Skeletal muscle tissue (tissue), 4 donors: ENCODE measurements around the gene TSPAN32. TPM values are rescaled to one million over a fixed set of nuclear protein-coding genes. Genes with fewer than 3 reads are reported as not detected.

ENCODE experiments used
- H3K27ac ChIP-seq: one replicate; pipeline ENCODE4 v1.7.0; 2013; ENCODE audit warnings: mild to moderate bottlenecking, low read depth, low read length, inconsistent platforms
- H3K27me3 ChIP-seq, 3 donors: one replicate each; pipeline ENCODE4 v1.7.0; 2013; ENCODE audit warnings: low read length in 3 of 3; ENCODE audit not compliant: control insufficient read depth in 3 of 3, insufficient read depth in 3 of 3
- H3K36me3 ChIP-seq, 3 donors: one replicate each; pipeline ENCODE4 v1.7.0; 2013; ENCODE audit warnings: low read length in 3 of 3; ENCODE audit not compliant: control insufficient read depth in 3 of 3, insufficient read depth in 3 of 3
- H3K4me1 ChIP-seq, 3 donors: one replicate each; pipeline ENCODE4 v1.7.0; 2013; ENCODE audit warnings: low read length in 3 of 3, mild to moderate bottlenecking in 3 of 3; ENCODE audit not compliant: control insufficient read depth in 3 of 3, insufficient read depth in 3 of 3
- H3K4me3 ChIP-seq, 3 donors: one replicate each; pipeline ENCODE4 v1.7.0; 2013; ENCODE audit warnings: low read length in 3 of 3
- H3K9ac ChIP-seq, 3 donors: one replicate each; pipeline ENCODE4 v1.7.0; 2013; ENCODE audit warnings: low read length in 3 of 3, mild to moderate bottlenecking in 3 of 3, moderate library complexity in 2 of 3, low read depth in 1 of 3
- H3K9me3 ChIP-seq, 3 donors: one replicate each; pipeline ENCODE4 v1.7.0; 2013; ENCODE audit warnings: low read length in 3 of 3; ENCODE audit not compliant: control insufficient read depth in 3 of 3
- total RNA-seq: library from RNA; depleted of rRNA; stranded (reverse); fragments of >200 nt; gene quantifications from one replicate; pipeline ENCODE4 v1.2.3, GENCODE V29; 2014
- donor health status: Osteomylitis.

Gene TSPAN32
- total RNA-seq, 1 donor from 2014 or later = 2.1 TPM

DNA sequence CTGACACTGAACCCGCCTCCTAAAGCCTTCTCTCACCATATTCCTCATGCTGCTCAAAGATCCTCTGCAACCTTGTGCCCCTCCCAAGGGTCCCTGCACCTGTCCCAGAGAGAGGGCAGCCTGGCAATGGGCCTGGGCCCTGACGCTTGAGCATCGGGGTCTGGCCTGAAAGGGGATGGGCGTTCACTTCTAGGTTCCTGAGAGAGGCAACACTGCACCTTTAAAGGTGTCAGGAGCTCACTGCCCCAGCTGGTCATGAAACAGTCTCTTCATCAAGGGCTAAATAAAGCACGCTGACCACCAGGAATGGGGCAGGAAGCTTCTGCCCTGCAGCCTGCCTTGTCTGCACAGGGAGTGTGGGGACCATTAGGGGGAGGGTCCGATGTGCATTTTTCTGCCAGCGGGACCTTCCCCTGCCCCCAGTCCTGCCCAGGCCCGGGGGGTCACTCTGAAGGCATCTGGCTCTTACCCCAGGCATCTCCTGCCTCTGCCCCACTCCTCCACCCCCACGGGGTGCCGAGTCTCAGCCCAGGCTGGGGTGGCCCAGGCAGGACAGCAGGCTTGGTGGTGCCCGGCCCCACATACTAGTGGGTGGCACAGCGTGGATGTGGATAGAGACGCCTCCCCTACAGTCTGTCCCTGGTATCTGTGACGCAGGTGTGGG lies 3.5 kb upstream of the TSPAN32 start:
- Histone ChIP-seq H3K27ac (no peak overlapping the region), H3K4me1 (peaks cover 0 to 5% (median 0%) of the 10 kb centered on the region in 3 donors), H3K9me3 (no peaks in the 10 kb centered on the region), H3K9ac (no peak overlapping the region), H3K4me3 (no peak overlapping the region), H3K36me3 (no peaks in the 10 kb centered on the region), H3K27me3 (peaks cover 0 to 15% (median 9%) of the 10 kb centered on the region in 3 donors)

GRCh38 chr11:2298795-2299761 lies 2.7 kb upstream of the TSPAN32 start:
- no peak overlapping the region for H3K27ac ChIP-seq
- H3K27me3 ChIP-seq = peaks cover 0 to 15% (median 7%) of the 10 kb centered on the region in 3 donors
- no peak overlapping the region for H3K4me3 ChIP-seq
- H3K9ac ChIP-seq = no peak overlapping the region
- H3K4me1 ChIP-seq = peaks cover 0 to 5% (median 0%) of the 10 kb centered on the region in 3 donors
- H3K36me3 ChIP-seq = no peaks in the 10 kb centered on the region
- no peaks in the 10 kb centered on the region for H3K9me3 ChIP-seq

- Histone ChIP-seq H3K9me3 (no peaks in the 10 kb centered on the region), H3K27ac (no peak overlapping the region), H3K27me3 (peaks cover 0 to 15% (median 7%) of the 10 kb centered on the region in 3 donors), H3K9ac (no peak overlapping the region), H3K4me1 (peaks cover 0 to 5% (median 0%) of the 10 kb centered on the region in 3 donors), H3K4me3 (no peak overlapping the region), H3K36me3 (no peaks in the 10 kb centered on the region)
These were observed 2.0 kb upstream of the TSPAN32 start for GRCh38 chr11:2299773-2300172.

DNA sequence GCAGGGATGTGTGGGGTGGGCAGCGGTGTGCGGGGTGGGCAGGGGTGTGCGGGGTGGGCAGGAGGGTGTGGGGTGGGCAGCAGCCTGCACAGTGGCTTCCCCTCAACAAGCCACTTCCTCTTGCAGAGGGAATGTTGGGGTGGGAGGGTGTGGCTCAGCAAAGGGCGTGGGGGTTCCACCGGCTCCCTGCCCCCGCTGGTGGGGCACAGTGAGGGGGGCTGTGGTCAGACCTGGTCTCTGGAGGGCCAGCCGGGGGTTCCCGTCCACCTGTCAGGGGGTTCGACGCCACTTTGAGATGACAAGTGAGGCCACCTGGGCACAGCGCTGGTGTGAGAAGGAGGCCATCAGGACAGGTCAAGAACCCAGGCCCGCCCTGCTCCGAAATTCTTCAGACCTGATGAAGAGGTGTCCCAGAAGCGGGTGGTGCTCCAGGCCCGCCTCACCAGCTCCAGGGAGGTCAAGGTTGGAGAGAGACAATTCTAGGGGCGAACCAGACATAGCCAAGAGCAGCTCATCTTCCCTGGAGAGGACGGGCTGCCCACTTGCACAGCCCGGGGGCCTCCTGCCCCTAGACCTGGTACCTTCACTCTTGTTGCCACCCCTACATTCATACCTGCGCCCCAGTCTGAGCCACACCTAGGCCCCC lies 1.4 kb upstream of the TSPAN32 start:
- Histone ChIP-seq H3K27me3 (peaks cover 0 to 15% (median 7%) of the 10 kb centered on the region in 3 donors), H3K4me3 (no peak overlapping the region), H3K4me1 (peaks cover 2 to 6% (median 4%) of the 10 kb centered on the region in 3 donors), H3K9me3 (no peaks in the 10 kb centered on the region), H3K27ac (no peak overlapping the region), H3K36me3 (no peaks in the 10 kb centered on the region), H3K9ac (no peak overlapping the region)

- H3K27ac ChIP-seq = no peak overlapping the region
- H3K4me3 ChIP-seq = no peak overlapping the region
- peaks cover 9 to 13% (median 11%) of the 10 kb centered on the region in 3 donors for H3K4me1 ChIP-seq
- H3K9me3 ChIP-seq = no peaks in the 10 kb centered on the region
- H3K27me3 ChIP-seq = peaks cover 0 to 15% (median 7%) of the 10 kb centered on the region in 3 donors
- no peak overlapping the region for H3K9ac ChIP-seq
- no peaks in the 10 kb centered on the region for H3K36me3 ChIP-seq
These were observed 730 bp upstream of the TSPAN32 start for GRCh38 chr11:2300936-2301630.

GRCh38 chr11:2302306-2302895 lies 588 bp downstream of the TSPAN32 start:
- H3K9ac ChIP-seq = no peak overlapping the region
- no peaks in the 10 kb centered on the region for H3K36me3 ChIP-seq
- no peaks in the 10 kb centered on the region for H3K9me3 ChIP-seq
- H3K27me3 ChIP-seq = peaks cover 0 to 7% (median 5%) of the 10 kb centered on the region in 3 donors
- no peak overlapping the region for H3K27ac ChIP-seq
- H3K4me3 ChIP-seq = no peak overlapping the region
- peaks cover 14 to 19% (median 18%) of the 10 kb centered on the region in 3 donors for H3K4me1 ChIP-seq

GRCh38 chr11:2302896-2303626 lies 1.2 kb downstream of the TSPAN32 start:
- peaks cover 14 to 20% (median 20%) of the 10 kb centered on the region in 3 donors for H3K4me1 ChIP-seq
- H3K9ac ChIP-seq = peak overlapping the region in 1 of 3 donors; percentile 8

DNA sequence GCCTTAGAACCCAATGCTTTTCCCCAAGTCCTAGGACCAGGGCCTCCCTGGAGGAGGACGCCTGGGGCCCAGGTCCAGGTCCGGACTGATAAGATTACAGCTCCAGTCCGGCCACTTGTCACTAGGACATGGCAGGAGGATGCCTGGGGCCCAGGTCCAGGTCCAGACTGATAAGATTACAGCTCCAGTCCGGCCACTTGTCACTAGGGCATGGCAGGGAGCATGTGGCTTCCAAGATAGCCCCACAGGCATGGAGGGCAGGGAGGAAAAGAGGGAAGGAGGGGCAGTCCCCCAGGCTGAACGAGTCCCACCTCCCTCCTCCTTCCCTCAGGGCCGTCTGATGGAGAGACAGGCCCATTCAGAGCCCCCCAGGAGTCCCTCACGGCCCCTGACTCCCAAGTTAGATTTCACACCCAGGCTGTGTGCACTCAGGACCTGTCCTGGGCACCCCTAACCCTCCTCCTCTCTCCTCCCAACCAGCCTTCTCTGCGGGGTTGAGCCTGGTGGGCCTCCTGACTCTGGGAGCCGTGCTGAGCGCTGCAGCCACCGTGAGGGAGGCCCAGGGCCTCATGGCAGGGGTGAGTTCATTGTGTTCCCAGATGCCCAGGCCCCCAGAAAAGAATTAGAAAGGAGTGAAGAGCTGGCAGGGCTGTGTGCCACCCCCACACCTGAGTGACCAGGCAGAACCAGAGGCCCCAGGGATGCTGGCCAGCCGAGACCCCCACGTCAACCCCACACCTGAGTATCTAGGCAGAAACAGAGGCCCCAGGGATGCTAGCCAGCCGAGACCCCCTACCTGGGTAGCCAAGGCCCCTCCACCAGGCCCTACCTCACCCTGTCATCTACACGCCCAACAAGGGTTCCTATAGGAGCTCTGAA lies 2.1 kb downstream of the TSPAN32 start:
- no peaks in the 10 kb centered on the region for H3K36me3 ChIP-seq

More at GRCh38 chr11:2302896-2303626, 1.2 kb downstream of the TSPAN32 start:
- no peaks in the 10 kb centered on the region for H3K36me3 ChIP-seq
- no peaks in the 10 kb centered on the region for H3K9me3 ChIP-seq
- H3K4me3 ChIP-seq = no peak overlapping the region
- H3K27ac ChIP-seq = no peak overlapping the region
- peaks cover 0 to 5% (median 5%) of the 10 kb centered on the region in 3 donors for H3K27me3 ChIP-seq

More for the DNA sequence above, 2.1 kb downstream of the TSPAN32 start:
- Histone ChIP-seq H3K4me3 (no peak overlapping the region), H3K27ac (no peak overlapping the region), H3K4me1 (peaks cover 14 to 20% (median 20%) of the 10 kb centered on the region in 3 donors), H3K27me3 (peaks cover 0 to under 1% (median 0%) of the 10 kb centered on the region in 3 donors), H3K9ac (peak overlapping the region in 1 of 3 donors; percentile 8), H3K9me3 (no peaks in the 10 kb centered on the region)
